ENCODE data around the gene KDM4B. TPM values are rescaled to one million over a fixed set of nuclear protein-coding genes. Genes with fewer than 3 reads are reported as not detected.

The KDM4B gene
- total RNA-seq, 2 donors from 2014 or later = 49.1 to 54.0 TPM

GRCh38 chr19:5094768-5095567 lies 126.1 kb downstream of the KDM4B start:
- Histone ChIP-seq H3K4me3 (no peak overlapping the region), H3K27ac (no peak overlapping the region), H3K9me3 (peaks cover 13% of the 10 kb centered on the region), H3K36me3 (peaks cover 3% of the 10 kb centered on the region), H3K27me3 (replicated peaks; ENCODE audit: insufficient read depth) (no peaks in the 10 kb centered on the region), H3K4me1 (ENCODE audit: control insufficient read depth in 1 of 2, low read depth in 2 of 2) (peaks cover 9 to 18% of the 10 kb centered on the region in 2 donors)
- DNase-seq (ENCODE audit: low spot score) = no peak
- TF ChIP-seq CTCF (IDR thresholded peaks at IDR 0.05) = no peak
- no peak for ATAC-seq (ENCODE audit: insufficient number of reproducible peaks, low FRiP score, low read depth)

GRCh38 chr19:5095568-5095850 lies 126.6 kb downstream of the KDM4B start:
- H3K36me3 ChIP-seq = peaks cover 3% of the 10 kb centered on the region
- DNase-seq (ENCODE audit: low spot score) (no peak), ATAC-seq (ENCODE audit: insufficient number of reproducible peaks, low FRiP score, low read depth) (no peak)
- no peaks in the 10 kb centered on the region for H3K27me3 ChIP-seq (replicated peaks; ENCODE audit: insufficient read depth)
- no peak for TF ChIP-seq CTCF (IDR thresholded peaks at IDR 0.05)
- peaks cover 14% of the 10 kb centered on the region for H3K9me3 ChIP-seq
- no peak overlapping the region for H3K27ac ChIP-seq
- no peak overlapping the region for H3K4me3 ChIP-seq
- peaks cover 9 to 16% of the 10 kb centered on the region in 2 donors for H3K4me1 ChIP-seq (ENCODE audit: control insufficient read depth in 1 of 2, low read depth in 2 of 2)

- ATAC-seq (ENCODE audit: insufficient number of reproducible peaks, low FRiP score, low read depth) = no peak
- Histone ChIP-seq H3K9me3 (peaks cover 14% of the 10 kb centered on the region), H3K4me3 (no peak overlapping the region), H3K27ac (no peak overlapping the region), H3K4me1 (ENCODE audit: control insufficient read depth in 1 of 2, low read depth in 2 of 2) (peaks cover 0 to 6% of the 10 kb centered on the region in 2 donors), H3K27me3 (replicated peaks; ENCODE audit: insufficient read depth) (no peaks in the 10 kb centered on the region), H3K36me3 (peaks cover 3% of the 10 kb centered on the region)
- no peak for DNase-seq (ENCODE audit: low spot score)
- no peak for TF ChIP-seq CTCF (IDR thresholded peaks at IDR 0.05)
These were observed 127.6 kb downstream of the KDM4B start for GRCh38 chr19:5096536-5096935.

- ATAC-seq (ENCODE audit: insufficient number of reproducible peaks, low FRiP score, low read depth) (no peak), DNase-seq (ENCODE audit: low spot score) (no peak)
- Histone ChIP-seq H3K36me3 (peaks cover 3% of the 10 kb centered on the region), H3K27ac (no peak overlapping the region), H3K27me3 (replicated peaks; ENCODE audit: insufficient read depth) (no peaks in the 10 kb centered on the region), H3K4me1 (ENCODE audit: control insufficient read depth in 1 of 2, low read depth in 2 of 2) (no peaks in the 10 kb centered on the region), H3K4me3 (no peak overlapping the region), H3K9me3 (peaks cover 14% of the 10 kb centered on the region)
- no peak for TF ChIP-seq CTCF (IDR thresholded peaks at IDR 0.05)
These were observed 128.5 kb downstream of the KDM4B start for GRCh38 chr19:5097331-5097930.

- no peak for DNase-seq (ENCODE audit: low spot score)
- no peak overlapping the region for H3K4me3 ChIP-seq
- peaks cover 14% of the 10 kb centered on the region for H3K9me3 ChIP-seq
- no peak overlapping the region for H3K27ac ChIP-seq
- H3K36me3 ChIP-seq = peaks cover 3% of the 10 kb centered on the region
- no peak for TF ChIP-seq CTCF (IDR thresholded peaks at IDR 0.05)
- peaks cover 4 to 6% of the 10 kb centered on the region in 2 donors for H3K4me1 ChIP-seq (ENCODE audit: control insufficient read depth in 1 of 2, low read depth in 2 of 2)
- H3K27me3 ChIP-seq (replicated peaks; ENCODE audit: insufficient read depth) = no peaks in the 10 kb centered on the region
- no peak for ATAC-seq (ENCODE audit: insufficient number of reproducible peaks, low FRiP score, low read depth)
These were observed 129.2 kb downstream of the KDM4B start for GRCh38 chr19:5097959-5098623.

Measured in thoracic aorta (tissue), 2 donors.